GM12878 (cell line): ENCODE data around the gene EIF3A. TPM values are rescaled to one million over a fixed set of nuclear protein-coding genes. Genes with fewer than 3 reads are reported as not detected.

Experiments
- ATAC-seq: fragments of 200-7000 bp; cut with Tn5 transposase; 3 replicates; pipeline ENCODE4 v1.9.1; 2020; ENCODE audit warnings: mild to moderate bottlenecking, moderate library complexity
- BruUV-seq: library from RNA; stranded (reverse); fragments of 400-500 nt; replicated peaks from 2 replicates; lab custom pipeline; 2021; lab: Mats Ljungman, UMichigan
- CTCF ChIA-PET: fragments of 300-600 bp; sonication (Branson Sonifier 250); formaldehyde crosslinking; extraction: SDS; loops from one replicate; lab custom pipeline; 2021; ENCODE audit warnings: inconsistent platforms; lab: Yijun Ruan, JAX
- POLR2A ChIA-PET: fragments of 350-600 bp; formaldehyde crosslinking; extraction: SDS; loops from one replicate; lab custom pipeline; 2021; ENCODE audit warnings: inconsistent platforms; lab: Charles Lee
- RAD21 ChIA-PET: fragments of 300-600 bp; sonication (Branson Sonifier 250); formaldehyde crosslinking; loops from one replicate; lab custom pipeline; 2023; ENCODE audit warnings: antibody characterized with exemption; ENCODE audit not compliant: unreplicated experiment; lab: Charles Lee
- SMC1A ChIA-PET: fragments of 300-600 bp; sonication (Branson Sonifier 250); formaldehyde crosslinking; loops from one replicate; lab custom pipeline; 2023; ENCODE audit not compliant: unreplicated experiment, uncharacterized antibody; lab: Charles Lee
- DNase-seq: peaks from one replicate; pipeline ENCODE4 v3.0.0-alpha.2; 2011; ENCODE audit warnings: low read depth, low spot score
- FAIRE-seq: peaks from 3 replicates; lab custom pipeline; 2011; peaks lifted over from hg19 to GRCh38; lab: Jason Lieb, UNC
- H2AFZ ChIP-seq: 2 replicates; pipeline ENCODE4 v1.6.0; 2011; ENCODE audit warnings: low read depth, low read length, control low read depth; ENCODE audit not compliant: control insufficient read depth
- H3K27ac ChIP-seq: 2 replicates; pipeline ENCODE4 v1.5.1; 2011; ENCODE audit warnings: control low read depth; ENCODE audit not compliant: control insufficient read depth, insufficient read depth
- H3K27me3 ChIP-seq, 2 experiments: replicated peaks in 1 of 2; 2 replicates each; pipeline versions ENCODE4 v1.6.0 to v1.6.1; 2011; ENCODE audit warnings: low read length in 1 of 2; ENCODE audit not compliant: control insufficient read depth in 2 of 2, insufficient read depth in 2 of 2
- H3K36me3 ChIP-seq, 2 experiments: 2 replicates each; pipeline ENCODE4 v1.5.1; 2011; ENCODE audit warnings: low read length in 1 of 2; ENCODE audit not compliant: control insufficient read depth in 2 of 2, insufficient read depth in 2 of 2
- H3K4me1 ChIP-seq: 2 replicates; pipeline ENCODE4 v1.6.1; 2011; ENCODE audit warnings: mild to moderate bottlenecking, low read length, moderate library complexity, mixed read lengths; ENCODE audit not compliant: control insufficient read depth, insufficient read depth
- H3K4me2 ChIP-seq: 2 replicates; pipeline ENCODE4 v1.6.0; 2011; ENCODE audit warnings: control low read depth; ENCODE audit not compliant: control insufficient read depth, insufficient read depth
- H3K4me3 ChIP-seq: fragments of 200-600 bp; sonication (generic); 2 replicates; pipeline ENCODE4 v1.5.1; 2016
- H3K79me2 ChIP-seq: 2 replicates; pipeline ENCODE4 v1.6.0; 2011; ENCODE audit warnings: low read length; ENCODE audit not compliant: control insufficient read depth, insufficient read depth
- H3K9ac ChIP-seq: 2 replicates; pipeline ENCODE4 v1.8.0; 2011; ENCODE audit warnings: low read length, control low read depth, mixed read lengths; ENCODE audit not compliant: control insufficient read depth, insufficient read depth
- H3K9me3 ChIP-seq: replicated peaks from 3 replicates; pipeline ENCODE4 v1.5.1; 2011; ENCODE audit warnings: mild to moderate bottlenecking, low read length; ENCODE audit not compliant: control insufficient read depth, insufficient read depth
- H4K20me1 ChIP-seq: 2 replicates; pipeline ENCODE4 v1.6.0; 2011; ENCODE audit not compliant: control insufficient read depth, insufficient read depth
- BCL11A ChIP-seq: IDR thresholded peaks from 2 replicates; pipeline ENCODE4 v1.6.1; 2011; ENCODE audit warnings: low read depth, low read length
- BRCA1 ChIP-seq: IDR thresholded peaks from 2 replicates; pipeline ENCODE4 v1.6.1; 2011; ENCODE audit warnings: low read depth, low read length, improper control_type of control experiment
- CHD4 ChIP-seq: fragments of 200-600 bp; sonication (generic); IDR thresholded peaks from 2 replicates; pipeline ENCODE4 v1.6.1; 2016; ENCODE audit warnings: mild to moderate bottlenecking
- GATAD2B ChIP-seq: fragments of 450-650 bp; conservative IDR thresholded peaks from 2 replicates; pipeline ENCODE4 v1.6.1; 2017; ENCODE audit warnings: low read depth, mild to moderate bottlenecking, moderate library complexity
- HCFC1 ChIP-seq: fragments of 150-350 bp; IDR thresholded peaks from 2 replicates; pipeline ENCODE4 v1.6.1; 2014; ENCODE audit warnings: low read length
- IRF4 ChIP-seq: IDR thresholded peaks from 2 replicates; pipeline ENCODE4 v1.6.1; 2011; ENCODE audit warnings: low read depth, low read length
- NFIC ChIP-seq: IDR thresholded peaks from 2 replicates; pipeline ENCODE4 v1.6.1; 2012; ENCODE audit warnings: low read depth, mild to moderate bottlenecking, inconsistent platforms, low read length, moderate library complexity
- NFYA ChIP-seq: IDR thresholded peaks from 2 replicates; pipeline ENCODE4 v1.6.1; 2011; ENCODE audit warnings: low read depth, mild to moderate bottlenecking, low read length, improper control_type of control experiment, borderline replicate concordance
- POLR2A ChIP-seq: IDR thresholded peaks from 2 replicates; pipeline ENCODE4 v1.6.1; 2011; ENCODE audit warnings: low read depth, mild to moderate bottlenecking, low read length
- STAT3 ChIP-seq: IDR thresholded peaks from 2 replicates; pipeline ENCODE4 v1.6.1; 2011; ENCODE audit warnings: low read depth, low read length, improper control_type of control experiment
- WGBS: methylation state at CpG from one replicate; pipeline ENCODE4 v1.1.6; 2016; ENCODE audit warnings: low lambda C conversion rate; ENCODE audit not compliant: insufficient replicate concordance, insufficient coverage; ENCODE audit errors: missing lambda C conversion rate; 5-methylcytosine and 5-hydroxymethylcytosine counted together
- in situ Hi-C: fragments of 300-500 bp; cut with MboI; formaldehyde crosslinking; loops from 9 replicates; pipeline ENCODE4 v1.14.3; 2018; ENCODE audit warnings: mixed read lengths
- intact Hi-C: fragments of 100-400 bp; cut with micrococcal nuclease; formaldehyde crosslinking; loops from one replicate; pipeline ENCODE4 v1.14.2; 2022; ENCODE audit not compliant: unreplicated experiment
- polyA plus RNA-seq, 11 experiments: library from polyadenylated mRNA; depleted of rRNA in 4 of 11; unstranded in 6 of 11; stranded (reverse) in 5 of 11; fragments of >200 nt; fragmentation: Nextera tagmentation in 4 of 11; fragmentation: Illumina TruSeq in 1 of 11; extraction: Ambion mirVana in 4 of 11; extraction: Trizol in 1 of 11; gene quantifications; 1 replicate in 1 of 11; 2 replicates in 10 of 11; pipeline versions ENCODE4 v1.2.1 to v1.2.3, GENCODE V29; 2011 to 2016; ENCODE audit warnings: inconsistent platforms in 2 of 11, missing spikeins in 2 of 11, low read depth in 1 of 11
- total RNA-seq, 4 experiments: library from RNA; depleted of rRNA in 3 of 4; stranded (reverse); fragments of >200 nt in 3 of 4; fragmentation: Illumina TruSeq in 1 of 4; extraction: Trizol in 1 of 4; gene quantifications; 2 replicates each; pipeline versions ENCODE4 v1.2.1 to v1.2.3, GENCODE V29; 2013 to 2021
- TF ChIP-seq, protein P1 (sequence below): fragments of 450-650 bp; IDR thresholded peaks from 2 replicates; pipeline ENCODE4 v1.6.1; 2016; ENCODE audit warnings: mild to moderate bottlenecking

Gene EIF3A
- total and polyA plus RNA-seq, 10 of the 15 experiments (the other 5 are each of a cell fraction or from before 2014, with no cell fraction given) = 42.3 to 195 (median 96.3) TPM

DNA sequence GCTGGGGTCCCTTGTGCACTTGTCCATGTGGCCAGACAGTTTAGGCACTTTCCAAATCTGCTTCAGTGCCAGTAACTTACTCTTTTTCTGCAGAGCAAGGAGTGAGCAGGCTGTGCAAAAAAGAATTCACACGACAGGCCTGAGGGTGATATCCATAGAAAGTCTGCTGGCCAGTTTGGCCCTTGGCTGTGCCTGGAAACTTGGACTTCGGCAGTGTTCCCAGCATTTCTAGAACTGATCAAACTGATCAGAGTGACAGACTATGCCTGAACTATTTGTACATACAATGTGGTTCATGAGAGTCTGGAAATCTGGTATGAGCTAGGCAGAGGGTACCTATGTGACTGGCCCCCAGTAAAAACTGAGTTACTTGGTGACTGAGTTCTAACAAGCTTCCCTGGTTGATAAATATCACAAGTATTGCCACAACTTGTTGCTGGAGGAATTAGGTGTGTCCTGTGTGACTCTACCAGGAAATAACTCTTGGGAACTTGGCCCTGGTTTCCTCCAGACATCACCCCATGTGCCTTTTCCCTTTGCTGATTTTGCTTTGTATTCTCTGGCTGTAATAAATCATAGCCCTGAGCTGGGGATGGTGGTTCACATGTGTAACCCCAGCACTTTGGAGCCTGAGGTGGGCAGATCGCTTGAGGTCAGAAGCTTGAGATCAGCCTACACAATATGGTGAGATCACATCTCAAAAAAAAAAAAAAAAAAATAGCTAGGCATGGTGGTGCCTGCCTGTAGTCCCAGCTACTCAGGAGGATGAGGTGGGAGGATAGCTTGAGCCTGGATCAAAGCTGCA is 20.0 kb upstream of the EIF3A start:
- TF ChIP-seq, protein P1, sequence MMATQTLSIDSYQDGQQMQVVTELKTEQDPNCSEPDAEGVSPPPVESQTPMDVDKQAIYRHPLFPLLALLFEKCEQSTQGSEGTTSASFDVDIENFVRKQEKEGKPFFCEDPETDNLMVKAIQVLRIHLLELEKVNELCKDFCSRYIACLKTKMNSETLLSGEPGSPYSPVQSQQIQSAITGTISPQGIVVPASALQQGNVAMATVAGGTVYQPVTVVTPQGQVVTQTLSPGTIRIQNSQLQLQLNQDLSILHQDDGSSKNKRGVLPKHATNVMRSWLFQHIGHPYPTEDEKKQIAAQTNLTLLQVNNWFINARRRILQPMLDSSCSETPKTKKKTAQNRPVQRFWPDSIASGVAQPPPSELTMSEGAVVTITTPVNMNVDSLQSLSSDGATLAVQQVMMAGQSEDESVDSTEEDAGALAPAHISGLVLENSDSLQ = no peak
- no peak for TF ChIP-seq IRF4
- TF ChIP-seq CHD4 = no peak
- no peak for TF ChIP-seq HCFC1
- no peak for TF ChIP-seq BCL11A
- TF ChIP-seq NFYA = no peak
- TF ChIP-seq POLR2A = no peak
- TF ChIP-seq BRCA1 = no peak
- no peak for TF ChIP-seq STAT3
- no peak for TF ChIP-seq GATAD2B
- TF ChIP-seq NFIC = no peak
- ChIA-PET CTCF (interaction anchor here (0.6 to 1.4 kb wide), 4 partner anchors 14 to 599 kb away, joined by 3 to 4 read pairs (median 4); partner anchors contain the start of gene GRK5), SMC1A (interaction anchor here (0.6 to 2.1 kb wide), 9 partner anchors 10 to 129 kb away, joined by 3 to 6 read pairs (median 3); no protein-coding TSS in a partner anchor), RAD21 (interaction anchor here (0.8 to 1.8 kb wide), 3 partner anchors 13 to 20 kb away, joined by 3 to 6 read pairs (median 4); no protein-coding TSS in a partner anchor), POLR2A (interaction anchor here (0.6 to 2.9 kb wide), 5 partner anchors 18 to 46 kb away, joined by 3 to 12 read pairs (median 7); no protein-coding TSS in a partner anchor)
- Histone ChIP-seq H3K27ac (no peak overlapping the region), H3K9ac (no peak overlapping the region), H3K9me3 (no peaks in the 10 kb centered on the region), H3K36me3 (no peaks in the 10 kb centered on the region), H3K79me2 (peaks cover 6% of the 10 kb centered on the region), H2AFZ (no peak overlapping the region), H3K4me1 (peaks cover 5% of the 10 kb centered on the region), H3K4me3 (no peak overlapping the region), H3K4me2 (no peak overlapping the region), H3K27me3 (no peaks in the 10 kb centered on the region), H4K20me1 (no peaks in the 10 kb centered on the region)
- BruUV-seq = no TSS peak
- ATAC-seq (no peak), DNase-seq (no peak), FAIRE-seq (no peak)
- intact Hi-C loops = no loop called here
- 89% methylated on average over 3 of the region's 3 CpGs for WGBS
- in situ Hi-C loops = no loop called here
